AG09309 (cell line): Measurements from ENCODE around the gene SLC9A8.

Experiments used
- DNase-seq: peaks from one replicate; pipeline ENCODE4 v3.0.0-alpha.2; 2010; ENCODE audit warnings: low read depth
- H3K4me3 ChIP-seq: 2 replicates; pipeline ENCODE4 v1.5.1; 2011; ENCODE audit warnings: mild to moderate bottlenecking, low read depth, low read length, moderate library complexity; ENCODE audit not compliant: control insufficient read depth
- CTCF ChIP-seq: IDR thresholded peaks from 2 replicates; pipeline ENCODE4 v1.5.1; 2011; ENCODE audit warnings: mild to moderate bottlenecking, low read depth, low read length, inconsistent platforms; ENCODE audit not compliant: insufficient read depth, control insufficient read depth; ENCODE audit errors: missing control alignments

Gene SLC9A8

GRCh38 chr20:49851991-49852390 lies 39.4 kb downstream of the SLC9A8 start:
- H3K4me3 ChIP-seq: no peak overlapping the region
- TF ChIP-seq CTCF: no peak
- no peak for DNase-seq

- TF ChIP-seq CTCF: no peak
- H3K4me3 ChIP-seq: no peak overlapping the region
- no peak for DNase-seq
These were observed 40.0 kb downstream of the SLC9A8 start for GRCh38 chr20:49852522-49853080.

GRCh38 chr20:49853640-49854039 lies 41.0 kb downstream of the SLC9A8 start:
- no peak overlapping the region for H3K4me3 ChIP-seq
- DNase-seq: peak; percentile 45
- TF ChIP-seq CTCF: no peak

GRCh38 chr20:49854190-49854875 lies 41.7 kb downstream of the SLC9A8 start:
- DNase-seq: no peak
- H3K4me3 ChIP-seq: no peak overlapping the region
- TF ChIP-seq CTCF: no peak

- no peak for TF ChIP-seq CTCF
- H3K4me3 ChIP-seq: no peak overlapping the region
- no peak for DNase-seq
These were observed 44.3 kb downstream of the SLC9A8 start for GRCh38 chr20:49856904-49857303.

GRCh38 chr20:49858076-49858585 lies 45.5 kb downstream of the SLC9A8 start:
- H3K4me3 ChIP-seq: no peak overlapping the region
- TF ChIP-seq CTCF: no peak
- DNase-seq: no peak
